ENCODE data around the gene ABCD2. TPM values are rescaled to one million over a fixed set of nuclear protein-coding genes. Genes with fewer than 3 reads are reported as not detected.

Gene ABCD2
- total RNA-seq (2014; rRNA removed; shearing (Covaris generic)) = 0.03 and 0.08 TPM in 2 replicates

GRCh38 chr12:39619660-39620433 is at the start of gene ABCD2:
Gene ABCD2 (minus strand): TSS chr12:39619803. CDS start chr12:39619615, 188 bp downstream.

Small RNA genes lying within 50 kb of the gene (small RNA-seq; reads per million reads assigned to genes)
- not detected for gene AC121334.2

Other genes with a start within 250 kb of the ABCD2 start
- 12.1 and 16.1 TPM in 2 replicates for gene KIF21A, start 176.7 kb downstream of the ABCD2 start, total RNA-seq (2014; rRNA removed; shearing (Covaris generic))

Measured in A375 (cell line).